HFF-Myc (cell line): ENCODE results near the gene VSIG2.

Source experiments
- DNase-seq: peaks from one replicate; pipeline ENCODE4 v3.0.0-alpha.2; 2011; ENCODE audit warnings: low read depth; ENCODE audit errors: extremely low read depth
- H3K4me3 ChIP-seq: replicated peaks from 2 replicates; pipeline ENCODE4 v1.5.1; 2011; ENCODE audit warnings: low read depth, mild to moderate bottlenecking, control low read depth, low read length
- TF ChIP-seq, protein P1 (sequence below): IDR thresholded peaks from 2 replicates; pipeline ENCODE4 v1.5.1; 2012; ENCODE audit warnings: mild to moderate bottlenecking, low read depth, low read length, control low read depth; ENCODE audit errors: missing control alignments

VSIG2 gene

GRCh38 chr11:124751741-124752470 is at the start of gene VSIG2:
Gene VSIG2, minus strand, starts transcription at chr11:124752255. Its CDS starts 118 bp downstream, at chr11:124752137.
- no peak within 1 kb of the TSS for H3K4me3 ChIP-seq
- DNase-seq: no peak
- TF ChIP-seq, protein P1, sequence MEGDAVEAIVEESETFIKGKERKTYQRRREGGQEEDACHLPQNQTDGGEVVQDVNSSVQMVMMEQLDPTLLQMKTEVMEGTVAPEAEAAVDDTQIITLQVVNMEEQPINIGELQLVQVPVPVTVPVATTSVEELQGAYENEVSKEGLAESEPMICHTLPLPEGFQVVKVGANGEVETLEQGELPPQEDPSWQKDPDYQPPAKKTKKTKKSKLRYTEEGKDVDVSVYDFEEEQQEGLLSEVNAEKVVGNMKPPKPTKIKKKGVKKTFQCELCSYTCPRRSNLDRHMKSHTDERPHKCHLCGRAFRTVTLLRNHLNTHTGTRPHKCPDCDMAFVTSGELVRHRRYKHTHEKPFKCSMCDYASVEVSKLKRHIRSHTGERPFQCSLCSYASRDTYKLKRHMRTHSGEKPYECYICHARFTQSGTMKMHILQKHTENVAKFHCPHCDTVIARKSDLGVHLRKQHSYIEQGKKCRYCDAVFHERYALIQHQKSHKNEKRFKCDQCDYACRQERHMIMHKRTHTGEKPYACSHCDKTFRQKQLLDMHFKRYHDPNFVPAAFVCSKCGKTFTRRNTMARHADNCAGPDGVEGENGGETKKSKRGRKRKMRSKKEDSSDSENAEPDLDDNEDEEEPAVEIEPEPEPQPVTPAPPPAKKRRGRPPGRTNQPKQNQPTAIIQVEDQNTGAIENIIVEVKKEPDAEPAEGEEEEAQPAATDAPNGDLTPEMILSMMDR: no peak

- DNase-seq: no peak
- H3K4me3 ChIP-seq: peak overlapping the region; percentile 75
- TF ChIP-seq, protein P1: no peak
These were observed 49.0 kb upstream of the VSIG2 start for GRCh38 chr11:124801014-124801413.

GRCh38 chr11:124800226-124800929 is 48.3 kb upstream of the VSIG2 start, which contains the start of gene MSANTD2:
Gene MSANTD2, minus strand, starts transcription at chr11:124800406. Its CDS starts 26 bp downstream, at chr11:124800380.
- peak within 1 kb of the TSS; percentile 75 for H3K4me3 ChIP-seq
- peak; percentile 19 for DNase-seq
- TF ChIP-seq, protein P1: no peak

GRCh38 chr11:124799348-124800225 is 47.5 kb upstream of the VSIG2 start:
- H3K4me3 ChIP-seq: peak overlapping the region; percentile 75
- TF ChIP-seq, protein P1: no peak
- DNase-seq: no peak

GRCh38 chr11:124798991-124799347 is 46.9 kb upstream of the VSIG2 start:
- peak overlapping the region; percentile 75 for H3K4me3 ChIP-seq
- DNase-seq: peak; percentile 70
- TF ChIP-seq, protein P1: no peak

DNA sequence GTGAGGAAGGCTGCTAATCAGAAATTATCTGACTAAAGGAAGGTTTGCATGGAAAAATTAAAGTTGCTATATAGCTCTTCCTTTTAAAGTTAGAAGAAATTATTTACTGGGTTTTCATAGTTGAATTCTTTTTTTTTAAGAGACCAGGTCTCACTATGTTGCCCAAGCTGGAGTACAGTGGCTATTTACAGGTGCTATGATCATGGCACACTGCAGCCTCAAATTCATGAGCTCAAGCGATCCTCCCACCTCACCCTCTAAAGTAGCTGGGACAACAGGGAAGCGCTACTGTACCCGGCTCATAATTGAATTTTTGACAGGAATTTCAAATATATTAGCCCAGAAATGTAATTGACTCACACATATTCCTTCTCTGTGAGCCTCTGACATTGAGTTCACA is 44.3 kb upstream of the VSIG2 start:
- TF ChIP-seq, protein P1: no peak
- no peak for DNase-seq
- no peak overlapping the region for H3K4me3 ChIP-seq
